Keratinocyte (primary cell): Measurements from ENCODE around the gene MRPS15. TPM values are rescaled to one million over a fixed set of nuclear protein-coding genes. Genes with fewer than 3 reads are reported as not detected.

ENCODE experiments used
- DNase-seq: peaks from one replicate; pipeline ENCODE4 v3.0.0-alpha.2; 2011; ENCODE audit warnings: low read depth, missing footprints, low spot score
- FAIRE-seq: peaks from 2 replicates; lab custom pipeline; 2011; peaks lifted over from hg19 to GRCh38; lab: Jason Lieb, UNC
- H2AFZ ChIP-seq: 2 replicates; pipeline ENCODE4 v1.6.0; 2012; ENCODE audit warnings: low read length, control low read depth, inconsistent platforms; ENCODE audit not compliant: control insufficient read depth
- H3K27ac ChIP-seq: 2 replicates; pipeline ENCODE4 v1.5.1; 2011; ENCODE audit warnings: low read length; ENCODE audit not compliant: control insufficient read depth, insufficient read depth
- H3K27me3 ChIP-seq: 3 replicates; pipeline ENCODE4 v1.6.0; 2011; ENCODE audit warnings: low read length; ENCODE audit not compliant: control insufficient read depth, insufficient read depth; ENCODE audit errors: extremely low read depth
- H3K36me3 ChIP-seq, 2 experiments: 2 replicates in 1 of 2; 3 replicates in 1 of 2; pipeline ENCODE4 v1.5.1; 2011; ENCODE audit warnings: low read length in 2 of 2, mild to moderate bottlenecking in 1 of 2; ENCODE audit not compliant: control insufficient read depth in 2 of 2, insufficient read depth in 2 of 2; ENCODE audit errors: extremely low read depth in 1 of 2
- H3K4me1 ChIP-seq: 3 replicates; pipeline ENCODE4 v1.5.1; 2011; ENCODE audit warnings: low read length; ENCODE audit not compliant: control insufficient read depth, insufficient read depth; ENCODE audit errors: extremely low read depth
- H3K4me2 ChIP-seq: 3 replicates; pipeline ENCODE4 v1.6.0; 2011; ENCODE audit warnings: low read depth, low read length; ENCODE audit not compliant: control insufficient read depth, insufficient read depth; ENCODE audit errors: extremely low read depth
- H3K4me3 ChIP-seq, 3 experiments: fragments of 200-600 bp in 1 of 3; sonication (generic) in 1 of 3; 2 replicates in 2 of 3; 3 replicates in 1 of 3; pipeline ENCODE4 v1.5.1; 2011 to 2016; ENCODE audit warnings: low read length in 3 of 3, mild to moderate bottlenecking in 3 of 3, control low read depth in 2 of 3, inconsistent platforms in 1 of 3, low read depth in 1 of 3, mixed read lengths in 1 of 3, mixed run types in 1 of 3, moderate library complexity in 1 of 3; ENCODE audit not compliant: control insufficient read depth in 2 of 3, insufficient read depth in 2 of 3; ENCODE audit errors: extremely low read depth in 1 of 3
- H3K79me2 ChIP-seq: 2 replicates; pipeline ENCODE4 v1.6.0; 2012; ENCODE audit warnings: low read length; ENCODE audit not compliant: control insufficient read depth, insufficient read depth
- H3K9ac ChIP-seq: 3 replicates; pipeline ENCODE4 v1.6.0; 2011; ENCODE audit warnings: low read length; ENCODE audit not compliant: control insufficient read depth, insufficient read depth; ENCODE audit errors: extremely low read depth
- H3K9me1 ChIP-seq: 3 replicates; pipeline ENCODE4 v1.6.0; 2011; ENCODE audit warnings: low read length; ENCODE audit not compliant: control insufficient read depth, insufficient read depth; ENCODE audit errors: extremely low read depth
- H3K9me3 ChIP-seq: 2 replicates; pipeline ENCODE4 v1.5.1; 2012; ENCODE audit warnings: low read depth, low read length; ENCODE audit not compliant: control insufficient read depth
- H4K20me1 ChIP-seq: 3 replicates; pipeline ENCODE4 v1.6.0; 2011; ENCODE audit warnings: low read length; ENCODE audit not compliant: control insufficient read depth, insufficient read depth; ENCODE audit errors: extremely low read depth
- CTCF ChIP-seq, 3 experiments: IDR thresholded peaks in 1 of 3; conservative IDR thresholded peaks in 1 of 3; optimal IDR thresholded peaks in 1 of 3; 2 replicates in 2 of 3; 3 replicates in 1 of 3; pipeline versions ENCODE3 to v1.5.1; 2011; ENCODE audit warnings: low read length in 3 of 3, mild to moderate bottlenecking in 3 of 3, moderate library complexity in 2 of 3, control low read depth in 1 of 3, inconsistent platforms in 1 of 3; ENCODE audit not compliant: insufficient read depth in 2 of 3; ENCODE audit errors: extremely low read depth in 1 of 3
- EZH2 ChIP-seq: IDR thresholded peaks from one replicate; pipeline ENCODE4 v1.6.1; 2012; ENCODE audit warnings: inconsistent platforms, mild to moderate bottlenecking, low read length, moderate library complexity
- dilution Hi-C: fragments of 300-500 bp; cut with MboI; formaldehyde crosslinking; loops from one replicate; pipeline ENCODE4 v1.7.0; 2020; ENCODE audit warnings: low sequenced_read_pairs; ENCODE audit not compliant: extremely low pct_ligation_motif_present
- polyA plus RNA-seq, 5 experiments: library from polyadenylated mRNA; depleted of rRNA in 3 of 5; stranded (reverse) in 3 of 5; stranded (forward) in 1 of 5; unstranded in 1 of 5; fragments of >200 nt; gene quantifications; 1 replicate in 1 of 5; 2 replicates in 3 of 5; 3 replicates in 1 of 5; pipeline versions ENCODE4 v1.2.1 to v1.2.3, GENCODE V29; 2011 to 2012; ENCODE audit warnings: missing spikeins in 2 of 5, low read depth in 1 of 5, low replicate concordance in 1 of 5

The MRPS15 gene
- polyA plus RNA-seq, 1 donor (not counting 4 experiments of a cell fraction or from before 2014, with no cell fraction given): 130 TPM

DNA sequence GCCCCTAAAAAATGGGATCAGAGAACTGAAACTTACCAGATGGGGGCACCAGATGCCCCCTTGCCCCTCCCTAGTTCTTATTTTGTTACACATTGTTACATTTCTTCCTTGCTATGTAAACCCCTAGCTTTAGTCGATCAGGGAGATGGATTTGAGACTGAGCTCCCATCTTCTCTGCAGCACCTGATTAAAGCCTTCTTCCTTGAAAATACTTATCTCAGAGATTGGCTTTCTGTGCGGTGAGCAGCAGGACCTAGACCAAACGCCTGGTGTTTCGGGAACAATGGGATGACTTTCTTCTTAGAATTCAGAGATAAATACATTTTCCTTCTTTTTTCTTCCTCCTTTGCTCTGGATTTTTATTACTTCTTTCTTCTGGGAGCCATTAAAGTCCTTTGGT is 49.8 kb downstream of the MRPS15 start:
- H4K20me1 ChIP-seq: no peaks in the 10 kb centered on the region
- no peaks in the 10 kb centered on the region for H3K27me3 ChIP-seq
- no peaks in the 10 kb centered on the region for H3K4me1 ChIP-seq
- FAIRE-seq (no peak), DNase-seq (no peak)
- no peaks in the 10 kb centered on the region for H3K9me3 ChIP-seq
- H3K4me3 ChIP-seq: no peak overlapping the region
- H3K4me2 ChIP-seq: no peak overlapping the region
- no peaks in the 10 kb centered on the region for H3K36me3 ChIP-seq
- H3K79me2 ChIP-seq: no peaks in the 10 kb centered on the region
- TF ChIP-seq EZH2 (no peak), CTCF (optimal IDR thresholded peaks at IDR 0.05 in 1 of 3, IDR thresholded peaks at IDR 0.05 in 1 of 3, conservative IDR thresholded peaks at IDR 0.05 in 1 of 3; ENCODE audit: extremely low read depth in 1 of 3, insufficient read depth in 2 of 3, low read length in 3 of 3) (no peak)
- H3K9ac ChIP-seq: no peak overlapping the region
- dilution Hi-C loops: no loop called here
- no peaks in the 10 kb centered on the region for H3K9me1 ChIP-seq
- no peak overlapping the region for H2AFZ ChIP-seq
- no peak overlapping the region for H3K27ac ChIP-seq

DNA sequence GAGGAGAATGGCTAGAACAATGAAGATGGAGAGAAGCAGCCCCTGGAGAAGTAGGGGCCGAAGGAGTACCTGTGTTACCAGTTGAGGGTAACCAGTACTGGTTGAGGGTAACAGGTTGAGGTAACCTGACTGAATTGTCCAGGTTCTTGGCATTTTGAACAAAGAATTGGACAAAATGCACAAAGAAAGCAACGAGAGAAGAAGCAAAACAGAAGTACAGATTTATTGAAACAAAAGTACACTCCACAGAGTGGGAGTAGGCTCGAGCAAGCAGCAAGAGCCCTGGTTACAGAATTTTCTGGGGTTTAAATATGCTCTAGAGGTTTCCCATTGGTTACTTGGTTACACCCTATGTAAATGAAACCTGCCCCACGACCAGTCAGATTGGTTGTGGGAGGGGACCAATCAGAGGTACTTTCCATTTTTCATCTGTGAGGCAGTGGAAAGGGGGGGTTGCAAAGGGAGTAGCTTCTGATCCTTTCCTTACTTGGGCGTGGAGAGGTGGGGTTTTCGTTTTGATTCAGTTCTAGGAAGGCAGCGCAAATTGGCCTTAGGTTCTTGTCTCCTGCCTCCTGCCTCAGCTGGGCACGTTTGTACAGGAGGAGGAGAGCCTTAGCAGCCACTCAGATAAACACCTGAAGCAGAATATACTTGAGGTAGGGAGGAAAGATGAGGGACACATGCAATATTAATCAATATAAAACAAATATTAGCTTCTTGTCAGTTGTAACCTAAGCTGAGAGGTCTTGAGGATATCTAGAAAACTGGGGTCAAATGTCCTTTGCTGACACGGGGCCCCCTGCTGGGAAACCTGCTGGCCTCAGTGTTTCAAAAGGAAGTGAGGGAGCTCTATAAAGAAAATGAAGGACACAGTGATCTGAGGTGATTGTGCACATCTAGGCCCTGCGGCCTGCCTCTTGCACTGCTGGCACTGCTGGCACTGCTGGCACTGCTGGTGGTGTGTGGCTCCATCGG is 52.2 kb downstream of the MRPS15 start:
- H3K27ac ChIP-seq: no peak overlapping the region
- H3K9ac ChIP-seq: no peak overlapping the region
- H3K79me2 ChIP-seq: no peaks in the 10 kb centered on the region
- dilution Hi-C loops: no loop called here
- no peaks in the 10 kb centered on the region for H3K9me3 ChIP-seq
- no peaks in the 10 kb centered on the region for H4K20me1 ChIP-seq
- H3K4me2 ChIP-seq: no peak overlapping the region
- TF ChIP-seq EZH2: no peak
- peak in 1 of 3 experiments; percentile 4 for TF ChIP-seq CTCF (optimal IDR thresholded peaks at IDR 0.05 in 1 of 3, IDR thresholded peaks at IDR 0.05 in 1 of 3, conservative IDR thresholded peaks at IDR 0.05 in 1 of 3; ENCODE audit: extremely low read depth in 1 of 3, insufficient read depth in 2 of 3, low read length in 3 of 3)
- FAIRE-seq: no peak
- H2AFZ ChIP-seq: peak overlapping the region; percentile 35
- no peaks in the 10 kb centered on the region for H3K36me3 ChIP-seq
- no peak overlapping the region for H3K4me3 ChIP-seq
- no peaks in the 10 kb centered on the region for H3K9me1 ChIP-seq
- DNase-seq: no peak
- H3K4me1 ChIP-seq: no peaks in the 10 kb centered on the region
- H3K27me3 ChIP-seq: no peaks in the 10 kb centered on the region
